Measurements from ENCODE around the gene TEX51. TPM values are rescaled to one million over a fixed set of nuclear protein-coding genes. Genes with fewer than 3 reads are reported as not detected.

TEX51 gene
- total RNA-seq, 1 donor from 2014 or later, result not detected

- Mint-ChIP-seq H3K9me3 (ENCODE audit: low read depth) (no peaks in the 10 kb centered on the region), H3K4me1 (ENCODE audit: low read depth) (no peaks in the 10 kb centered on the region), H3K27ac (no peak overlapping the region), H3K27me3 (peaks cover 15% of the 10 kb centered on the region), H3K36me3 (ENCODE audit: insufficient read depth) (no peaks in the 10 kb centered on the region), H3K4me3 (ENCODE audit: low read depth) (no peak overlapping the region)
- TF ChIP-seq CTCF (IDR thresholded peaks at IDR 0.05; ENCODE audit: unreplicated experiment), result no peak
- no peak for DNase-seq (ENCODE audit: low spot score, unreplicated experiment)
Measured at GRCh38 chr2:126858013-126858412, 40.7 kb upstream of the TEX51 start.

- H3K4me3 Mint-ChIP-seq (ENCODE audit: low read depth), result no peak overlapping the region
- no peaks in the 10 kb centered on the region for H3K9me3 Mint-ChIP-seq (ENCODE audit: low read depth)
- peaks cover 14% of the 10 kb centered on the region for H3K27me3 Mint-ChIP-seq
- no peak overlapping the region for H3K27ac Mint-ChIP-seq
- DNase-seq (ENCODE audit: low spot score, unreplicated experiment), result no peak
- H3K36me3 Mint-ChIP-seq (ENCODE audit: insufficient read depth), result no peaks in the 10 kb centered on the region
- TF ChIP-seq CTCF (IDR thresholded peaks at IDR 0.05; ENCODE audit: unreplicated experiment), result no peak
- no peaks in the 10 kb centered on the region for H3K4me1 Mint-ChIP-seq (ENCODE audit: low read depth)
Measured at GRCh38 chr2:126858436-126858835, 40.3 kb upstream of the TEX51 start.

- Mint-ChIP-seq H3K27me3 (peaks cover 12% of the 10 kb centered on the region), H3K4me3 (ENCODE audit: low read depth) (no peak overlapping the region), H3K4me1 (ENCODE audit: low read depth) (no peaks in the 10 kb centered on the region), H3K9me3 (ENCODE audit: low read depth) (no peaks in the 10 kb centered on the region), H3K27ac (no peak overlapping the region), H3K36me3 (ENCODE audit: insufficient read depth) (no peaks in the 10 kb centered on the region)
- no peak for DNase-seq (ENCODE audit: low spot score, unreplicated experiment)
- no peak for TF ChIP-seq CTCF (IDR thresholded peaks at IDR 0.05; ENCODE audit: unreplicated experiment)
Measured at GRCh38 chr2:126858991-126859390, 39.7 kb upstream of the TEX51 start.

- no peaks in the 10 kb centered on the region for H3K9me3 Mint-ChIP-seq (ENCODE audit: low read depth)
- no peaks in the 10 kb centered on the region for H3K4me1 Mint-ChIP-seq (ENCODE audit: low read depth)
- no peak for TF ChIP-seq CTCF (IDR thresholded peaks at IDR 0.05; ENCODE audit: unreplicated experiment)
- H3K27ac Mint-ChIP-seq, result no peak overlapping the region
- DNase-seq (ENCODE audit: low spot score, unreplicated experiment), result no peak
- H3K36me3 Mint-ChIP-seq (ENCODE audit: insufficient read depth), result no peaks in the 10 kb centered on the region
- no peak overlapping the region for H3K4me3 Mint-ChIP-seq (ENCODE audit: low read depth)
- peaks cover 12% of the 10 kb centered on the region for H3K27me3 Mint-ChIP-seq
Measured at GRCh38 chr2:126859631-126860030, 39.1 kb upstream of the TEX51 start.

- no peak for DNase-seq (ENCODE audit: low spot score, unreplicated experiment)
- Mint-ChIP-seq H3K9me3 (ENCODE audit: low read depth) (peaks cover under 1% of the 10 kb centered on the region), H3K36me3 (ENCODE audit: insufficient read depth) (no peaks in the 10 kb centered on the region), H3K4me3 (ENCODE audit: low read depth) (no peak overlapping the region), H3K4me1 (ENCODE audit: low read depth) (no peaks in the 10 kb centered on the region), H3K27ac (no peak overlapping the region), H3K27me3 (peaks cover 12% of the 10 kb centered on the region)
- TF ChIP-seq CTCF (IDR thresholded peaks at IDR 0.05; ENCODE audit: unreplicated experiment), result peak; percentile 17
Measured at GRCh38 chr2:126860385-126860784, 38.3 kb upstream of the TEX51 start.

Measured in progenitor cell of endocrine pancreas (in vitro differentiated cells).